ENCODE data around the gene RSPH10B2.
"Not testable (repeated sequence)": the region's sequence is repeated elsewhere in the genome, so short reads cannot be mapped to it uniquely, and the experiment has no call there.

RSPH10B2 gene

GRCh38 chr7:6837081-6837480 lies 83.2 kb downstream of the RSPH10B2 start:
- peaks cover 31 to 41% of the 10 kb centered on the region in 2 donors for H3K27me3 Mint-ChIP-seq
- H3K36me3 Mint-ChIP-seq; ATAC-seq (replicated peaks); H3K4me1 Mint-ChIP-seq; H3K27ac Mint-ChIP-seq; H3K4me3 Mint-ChIP-seq; H3K9me3 Mint-ChIP-seq; DNase-seq: not testable (repeated sequence)

DNA sequence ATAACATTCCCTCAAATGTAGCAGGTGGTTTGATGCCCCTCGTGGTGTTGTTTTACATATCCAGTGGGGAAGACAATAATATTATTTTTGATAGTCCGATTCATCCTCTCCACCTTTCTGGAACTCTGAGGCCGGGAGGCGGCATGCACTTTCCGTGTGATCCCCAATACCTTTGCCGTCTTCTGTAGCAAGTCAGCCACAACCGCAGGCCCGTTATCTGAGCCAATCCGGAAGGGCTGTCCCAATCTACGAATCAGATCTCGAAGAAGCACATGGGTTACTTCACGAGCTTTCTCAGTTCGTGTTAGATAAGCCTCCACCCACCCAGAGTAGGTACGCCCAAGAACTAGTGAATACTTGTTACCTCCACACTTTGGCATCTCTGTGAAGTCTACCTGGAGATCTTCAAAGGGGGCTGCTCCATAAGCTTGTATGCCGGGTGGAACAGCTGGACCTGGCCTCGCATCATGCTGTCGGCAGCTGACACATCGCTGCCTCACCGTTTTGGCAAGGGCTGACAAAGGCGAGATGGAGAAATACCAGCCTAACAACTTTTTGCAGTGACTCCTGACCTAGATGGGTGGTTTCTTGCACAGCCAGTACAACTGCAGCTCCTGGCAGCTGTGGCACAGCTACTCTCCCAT lies 88.5 kb downstream of the RSPH10B2 start:
- H3K27ac Mint-ChIP-seq; ATAC-seq (replicated peaks); H3K9me3 Mint-ChIP-seq; H3K4me3 Mint-ChIP-seq; H3K36me3 Mint-ChIP-seq; DNase-seq; H3K4me1 Mint-ChIP-seq: not testable (repeated sequence)
- H3K27me3 Mint-ChIP-seq, result peaks cover 28 to 33% of the 10 kb centered on the region in 2 donors

GRCh38 chr7:6843092-6843491 lies 89.2 kb downstream of the RSPH10B2 start:
- H3K36me3 Mint-ChIP-seq; H3K9me3 Mint-ChIP-seq; H3K4me3 Mint-ChIP-seq; ATAC-seq (replicated peaks); H3K4me1 Mint-ChIP-seq; DNase-seq; H3K27ac Mint-ChIP-seq: not testable (repeated sequence)
- peaks cover 30 to 34% of the 10 kb centered on the region in 2 donors for H3K27me3 Mint-ChIP-seq

DNA sequence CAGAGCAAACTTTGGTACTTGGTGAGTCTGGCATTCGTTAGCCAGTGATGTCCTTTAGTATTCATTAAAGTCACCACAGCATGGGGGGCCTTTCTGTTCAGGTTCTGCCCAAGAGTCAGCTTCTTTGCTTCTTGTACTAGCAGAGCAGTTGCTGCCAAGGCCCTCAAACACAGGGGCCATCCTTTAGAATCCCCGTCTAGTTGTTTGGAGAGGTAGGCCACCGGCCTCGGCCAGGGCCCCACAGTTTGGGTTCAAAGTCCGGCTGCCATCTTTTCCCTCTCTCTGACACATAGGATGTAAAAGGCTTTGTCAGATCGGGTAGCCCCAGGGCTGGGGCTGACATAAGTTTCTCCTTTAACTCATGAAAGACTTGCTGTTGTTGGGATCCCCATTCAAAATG lies 89.8 kb downstream of the RSPH10B2 start:
- peaks cover 30 to 34% of the 10 kb centered on the region in 2 donors for H3K27me3 Mint-ChIP-seq
- not testable (repeated sequence) for H3K4me1 Mint-ChIP-seq; ATAC-seq (replicated peaks); H3K27ac Mint-ChIP-seq; H3K36me3 Mint-ChIP-seq; H3K9me3 Mint-ChIP-seq; H3K4me3 Mint-ChIP-seq; DNase-seq

DNA sequence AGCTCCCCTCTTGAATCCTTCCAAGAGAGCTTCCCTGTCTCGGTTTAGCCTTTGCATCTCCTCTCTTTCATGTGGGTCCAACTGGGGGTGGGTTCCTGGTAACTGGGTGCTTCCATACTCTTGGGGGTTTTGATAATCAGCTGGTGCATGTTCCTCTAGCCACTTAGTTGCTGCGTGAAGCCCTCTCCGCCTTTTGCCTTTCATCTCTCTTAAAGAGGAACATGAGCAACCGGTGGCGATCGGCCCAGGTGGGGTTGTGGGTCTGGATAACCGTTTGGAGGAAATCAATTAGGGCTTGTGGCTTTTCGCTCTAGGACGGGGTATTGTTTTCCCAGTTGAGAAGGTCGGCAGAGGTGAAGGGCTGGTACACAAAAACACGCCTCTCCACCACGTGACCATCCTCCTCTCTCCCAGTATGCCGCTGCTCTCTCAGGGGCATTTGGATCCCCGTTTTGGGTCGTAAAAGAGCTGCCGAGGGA lies 92.1 kb downstream of the RSPH10B2 start:
- H3K4me3 Mint-ChIP-seq; H3K27ac Mint-ChIP-seq; DNase-seq; ATAC-seq (replicated peaks); H3K36me3 Mint-ChIP-seq; H3K9me3 Mint-ChIP-seq; H3K4me1 Mint-ChIP-seq: not testable (repeated sequence)
- H3K27me3 Mint-ChIP-seq, result peaks cover 28 to 33% of the 10 kb centered on the region in 2 donors

DNA sequence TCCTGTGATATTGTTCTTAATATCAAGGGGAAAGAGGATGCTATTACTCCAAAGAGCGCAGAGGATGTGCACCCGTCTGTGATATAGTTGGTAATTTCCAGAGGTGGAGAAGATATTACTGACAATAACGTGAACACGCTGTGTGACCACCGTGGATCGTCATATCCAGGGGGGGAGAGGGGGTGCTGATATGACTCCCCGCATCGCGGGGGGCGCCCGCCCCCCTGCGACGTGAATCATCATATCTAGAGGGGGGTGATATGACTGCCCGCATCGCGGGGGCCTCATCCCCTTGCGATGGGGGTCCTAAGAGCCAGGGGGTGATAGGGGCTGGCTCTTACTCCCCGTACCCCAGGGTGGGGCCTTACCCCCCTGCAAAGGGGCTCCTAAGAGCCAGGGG lies 93.8 kb downstream of the RSPH10B2 start:
- H3K27ac Mint-ChIP-seq; H3K36me3 Mint-ChIP-seq; H3K4me3 Mint-ChIP-seq; ATAC-seq (replicated peaks); H3K4me1 Mint-ChIP-seq; DNase-seq; H3K9me3 Mint-ChIP-seq: not testable (repeated sequence)
- peaks cover 17 to 20% of the 10 kb centered on the region in 2 donors for H3K27me3 Mint-ChIP-seq
